Activated T-cell treated with anti-CD3 and anti-CD28 coated beads, Interleukin-2, amount 50 U/mL, for 72 hours (primary cell): ENCODE results near the gene LARGE1. TPM values are rescaled to one million over a fixed set of nuclear protein-coding genes. Genes with fewer than 3 reads are reported as not detected.

Experiments
- ATAC-seq, 2 donors: fragments of 150-1000 bp; cut with Tn5 transposase; replicated peaks in 1 of 2; 2 replicates each; pipeline ENCODE4 v1.10.0; 2021; ENCODE audit warnings: moderate library complexity in 2 of 2, mild to moderate bottlenecking in 1 of 2
- DNase-seq, 2 donors: peaks; one replicate each; pipeline ENCODE4 v3.0.0; 2021 to 2022; ENCODE audit warnings: mixed read lengths in 1 of 2
- H3K27ac Mint-ChIP-seq: one replicate; pipeline ENCODE4 v1.8.0; 2022; ENCODE audit warnings: mild to moderate bottlenecking, moderate library complexity, mixed read lengths
- H3K27me3 Mint-ChIP-seq: one replicate; pipeline ENCODE4 v1.8.0; 2022; ENCODE audit warnings: low read depth, mixed read lengths
- H3K36me3 Mint-ChIP-seq, 2 donors: one replicate each; pipeline ENCODE4 v1.8.0; 2022; ENCODE audit warnings: mixed read lengths in 2 of 2, mild to moderate bottlenecking in 1 of 2; ENCODE audit not compliant: insufficient read depth in 2 of 2
- H3K4me1 Mint-ChIP-seq: one replicate; pipeline ENCODE4 v1.8.0; 2022; ENCODE audit warnings: low read depth, mixed read lengths
- H3K4me3 Mint-ChIP-seq, 2 donors: one replicate each; pipeline ENCODE4 v1.8.0; 2022; ENCODE audit warnings: mild to moderate bottlenecking in 2 of 2, mixed read lengths in 2 of 2, moderate library complexity in 2 of 2
- H3K9me3 Mint-ChIP-seq, 2 donors: one replicate each; pipeline ENCODE4 v1.8.0; 2022; ENCODE audit warnings: mixed read lengths in 2 of 2
- total RNA-seq, 2 donors: library from RNA; stranded (reverse); gene quantifications; one replicate each; pipeline ENCODE4 v1.2.3, GENCODE V29; 2022

LARGE1 gene
- total RNA-seq, 2 donors from 2014 or later: 0.82 to 3.6 TPM

DNA sequence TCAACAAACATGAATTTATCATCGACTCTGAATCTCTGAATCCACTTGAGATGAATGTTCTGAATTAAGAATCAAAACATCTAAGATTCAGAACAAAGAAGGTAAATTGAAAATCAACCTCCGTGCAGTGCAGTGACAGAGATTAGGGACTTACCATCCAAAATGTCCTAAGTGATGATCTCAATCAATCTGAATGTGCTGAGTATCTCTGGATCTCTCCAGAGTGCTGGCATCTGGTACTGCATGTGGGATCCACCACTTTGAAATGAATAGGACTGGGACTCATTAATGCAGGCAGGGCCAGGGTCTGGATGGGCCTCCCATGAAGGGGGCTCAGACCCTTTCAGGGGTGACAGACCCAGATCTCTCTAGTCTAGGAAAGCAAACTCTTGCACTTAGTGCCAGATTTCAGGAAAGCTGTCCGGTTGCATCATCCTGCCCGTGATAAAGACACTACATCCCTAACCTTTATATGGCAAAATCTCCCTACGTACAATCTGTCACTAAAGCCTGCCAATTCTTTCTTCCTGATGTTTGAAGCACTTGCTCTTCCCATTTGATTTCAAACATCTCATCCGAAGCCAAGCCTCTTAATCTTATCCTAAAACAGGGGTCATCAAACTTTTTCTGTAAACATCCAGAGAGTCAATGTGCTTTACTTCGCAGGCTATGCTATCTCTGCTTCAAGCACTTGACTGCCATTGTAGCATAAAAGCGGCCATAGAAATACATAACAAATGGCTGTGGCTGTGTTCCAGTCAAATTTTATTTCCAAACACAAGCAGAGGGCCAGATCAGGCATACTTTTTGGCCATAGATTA, 263.3 kb downstream of the LARGE1 start:
- no peaks in the 10 kb centered on the region for H3K36me3 Mint-ChIP-seq
- H3K27ac Mint-ChIP-seq: no peak overlapping the region
- H3K4me3 Mint-ChIP-seq: no peak overlapping the region
- no peak for ATAC-seq
- no peaks in the 10 kb centered on the region for H3K4me1 Mint-ChIP-seq
- no peaks in the 10 kb centered on the region for H3K27me3 Mint-ChIP-seq
- peaks cover 6 to 8% of the 10 kb centered on the region in 2 donors for H3K9me3 Mint-ChIP-seq
- no peak for DNase-seq

- Mint-ChIP-seq H3K27ac (no peak overlapping the region), H3K4me1 (no peaks in the 10 kb centered on the region), H3K9me3 (peaks cover 6 to 8% of the 10 kb centered on the region in 2 donors), H3K4me3 (no peak overlapping the region), H3K27me3 (no peaks in the 10 kb centered on the region), H3K36me3 (peaks cover 3 to 5% of the 10 kb centered on the region in 2 donors)
- ATAC-seq: no peak
- DNase-seq: no peak
These were observed 265.9 kb downstream of the LARGE1 start for GRCh38 chr22:33654173-33654895.

DNA sequence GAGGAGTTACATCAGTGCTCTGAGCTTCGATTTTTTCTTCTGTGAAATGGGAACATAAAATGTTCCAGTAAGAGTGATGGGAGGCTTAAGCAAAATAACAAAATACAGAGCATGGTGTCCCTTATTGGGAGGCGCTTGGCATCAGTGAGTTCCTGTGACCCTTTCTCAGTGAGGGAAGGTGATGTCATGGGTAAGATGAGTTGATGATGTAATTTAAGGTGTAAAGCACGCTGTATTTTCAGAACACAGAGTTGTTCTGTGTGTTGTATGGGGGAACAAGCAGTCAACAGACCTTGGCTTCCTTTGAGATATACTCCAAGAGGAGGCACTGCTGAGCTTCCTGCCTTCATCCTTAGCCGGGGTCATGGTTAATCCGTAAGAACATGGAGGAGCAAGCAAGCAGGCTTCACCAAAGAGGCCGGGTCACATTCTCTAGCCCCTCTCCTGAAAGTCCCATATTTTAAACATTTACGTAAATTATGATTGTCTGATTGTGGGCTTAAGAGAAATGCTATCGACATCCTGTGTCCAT, 266.7 kb downstream of the LARGE1 start:
- H3K4me1 Mint-ChIP-seq: no peaks in the 10 kb centered on the region
- ATAC-seq: no peak

DNA sequence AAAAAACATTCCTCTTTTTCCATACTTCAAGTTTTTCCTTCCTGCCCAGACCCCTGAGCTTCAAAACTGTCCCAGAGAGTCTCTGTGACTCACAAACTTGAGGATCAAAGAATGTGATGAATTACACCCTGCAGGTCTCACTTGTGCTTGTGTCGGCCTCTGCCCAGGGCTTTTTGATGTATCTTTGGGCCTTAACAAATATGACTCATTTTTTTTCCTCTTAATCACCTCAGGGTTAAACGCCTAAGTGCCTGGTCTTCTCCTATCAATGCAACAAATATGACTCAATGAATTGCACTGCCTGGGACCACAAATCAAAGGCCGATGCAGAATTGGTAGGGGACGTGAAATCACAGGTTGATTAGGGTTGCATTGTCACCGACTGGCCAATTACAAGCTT, 267.7 kb downstream of the LARGE1 start:
- no peak overlapping the region for H3K27ac Mint-ChIP-seq
- H3K4me1 Mint-ChIP-seq: no peaks in the 10 kb centered on the region
- peaks cover 4 to 9% of the 10 kb centered on the region in 2 donors for H3K9me3 Mint-ChIP-seq
- no peak overlapping the region for H3K4me3 Mint-ChIP-seq
- H3K27me3 Mint-ChIP-seq: no peaks in the 10 kb centered on the region
- ATAC-seq: no peak
- DNase-seq: no peak
- H3K36me3 Mint-ChIP-seq: peaks cover 3 to 5% of the 10 kb centered on the region in 2 donors

More for the DNA sequence above, 266.7 kb downstream of the LARGE1 start:
- peaks cover 3 to 5% of the 10 kb centered on the region in 2 donors for H3K36me3 Mint-ChIP-seq
- H3K4me3 Mint-ChIP-seq: no peak overlapping the region
- no peak for DNase-seq
- peaks cover 6 to 8% of the 10 kb centered on the region in 2 donors for H3K9me3 Mint-ChIP-seq
- no peaks in the 10 kb centered on the region for H3K27me3 Mint-ChIP-seq
- no peak overlapping the region for H3K27ac Mint-ChIP-seq

GRCh38 chr22:33650244-33650643, 270.0 kb downstream of the LARGE1 start:
- ATAC-seq (no peak), DNase-seq (no peak)
- Mint-ChIP-seq H3K9me3 (peaks cover 3 to 6% of the 10 kb centered on the region in 2 donors), H3K4me1 (no peaks in the 10 kb centered on the region), H3K4me3 (no peak overlapping the region), H3K36me3 (peaks cover 3 to 5% of the 10 kb centered on the region in 2 donors), H3K27ac (no peak overlapping the region), H3K27me3 (no peaks in the 10 kb centered on the region)

DNA sequence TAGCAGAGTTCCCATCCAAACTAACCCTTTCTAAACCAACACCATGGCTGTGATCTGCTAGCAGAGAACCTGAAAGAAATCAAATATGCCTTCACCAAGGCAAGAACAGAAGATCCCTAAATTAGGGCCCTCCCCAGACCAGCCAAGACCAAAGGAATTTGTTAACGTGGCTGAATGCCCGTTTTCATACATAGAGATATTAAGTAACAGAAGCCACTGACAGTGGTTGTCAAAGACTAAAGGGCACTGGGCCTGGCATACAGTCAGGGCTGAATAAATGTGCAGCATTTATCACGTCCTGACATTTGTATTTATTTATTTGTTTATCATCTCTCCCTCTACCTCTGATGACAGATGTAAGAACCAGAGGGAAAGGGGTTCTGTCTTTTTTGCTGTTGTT, 271.8 kb downstream of the LARGE1 start:
- Mint-ChIP-seq H3K9me3 (peaks cover 3 to 7% of the 10 kb centered on the region in 2 donors), H3K36me3 (peaks cover 3 to 5% of the 10 kb centered on the region in 2 donors), H3K4me3 (no peak overlapping the region), H3K27me3 (no peaks in the 10 kb centered on the region), H3K4me1 (no peaks in the 10 kb centered on the region), H3K27ac (no peak overlapping the region)
- ATAC-seq (no peak), DNase-seq (no peak)

GRCh38 chr22:33640900-33641299, 279.4 kb downstream of the LARGE1 start:
- Mint-ChIP-seq H3K9me3 (peaks cover 8 to 14% of the 10 kb centered on the region in 2 donors), H3K36me3 (peaks cover 0 to 2% of the 10 kb centered on the region in 2 donors), H3K4me3 (no peak overlapping the region), H3K4me1 (no peaks in the 10 kb centered on the region), H3K27ac (no peak overlapping the region), H3K27me3 (no peaks in the 10 kb centered on the region)
- DNase-seq (no peak), ATAC-seq (no peak)

DNA sequence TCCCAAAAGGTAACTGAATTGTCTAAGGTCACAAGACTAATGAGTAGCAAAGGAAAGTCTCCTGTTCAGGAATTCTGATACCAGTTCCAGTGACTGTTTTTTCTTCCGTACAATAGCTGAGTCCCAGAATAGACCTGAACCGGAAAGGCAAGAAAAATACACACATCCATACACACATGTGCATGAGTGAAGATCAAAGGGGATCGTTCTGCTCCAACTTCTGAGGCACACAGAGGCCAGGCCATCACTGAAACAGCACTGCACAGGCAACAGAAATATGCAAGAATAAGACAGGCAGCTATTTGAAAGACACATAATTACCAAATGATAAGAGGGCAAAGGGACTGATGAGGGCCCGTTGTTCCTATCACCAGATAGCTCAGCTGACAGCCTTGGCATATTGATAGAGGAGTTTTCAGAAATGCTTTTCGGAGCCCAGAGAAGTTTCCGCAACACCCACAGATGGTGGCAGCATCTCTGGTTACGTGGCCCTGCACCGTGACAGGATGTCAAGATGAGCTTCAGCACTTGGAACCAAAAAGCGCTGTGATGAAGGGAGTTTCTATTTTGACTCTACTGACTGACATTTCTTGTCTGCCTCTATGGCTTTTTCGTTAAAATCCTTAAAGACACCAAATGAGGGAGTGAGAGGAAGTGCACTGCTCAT, 280.6 kb downstream of the LARGE1 start:
- Mint-ChIP-seq H3K4me3 (no peak overlapping the region), H3K4me1 (no peaks in the 10 kb centered on the region), H3K9me3 (peaks cover 9% of the 10 kb centered on the region in 2 donors), H3K36me3 (peaks cover 0 to 2% of the 10 kb centered on the region in 2 donors), H3K27me3 (no peaks in the 10 kb centered on the region), H3K27ac (no peak overlapping the region)
- no peak for ATAC-seq
- no peak for DNase-seq

DNA sequence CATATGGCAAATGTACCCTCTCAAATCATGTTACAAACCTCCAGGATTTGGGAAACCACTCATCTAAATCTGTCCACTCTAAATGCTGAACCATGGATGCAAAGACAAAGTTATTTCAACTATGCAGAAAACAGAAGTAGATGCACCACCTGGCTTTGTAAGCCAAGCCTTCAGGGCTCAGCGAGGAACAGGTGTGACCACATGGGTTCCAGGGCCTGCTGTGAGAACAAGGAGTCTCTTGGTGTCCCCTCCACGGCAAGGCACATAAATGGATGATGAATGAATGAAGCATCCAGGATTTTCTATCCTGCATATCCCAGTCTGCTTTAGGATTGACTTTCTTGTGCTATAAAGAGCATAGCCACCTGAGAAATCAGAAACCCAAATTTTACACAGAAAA, 284.5 kb downstream of the LARGE1 start:
- Mint-ChIP-seq H3K36me3 (peaks cover 0 to 2% of the 10 kb centered on the region in 2 donors), H3K27ac (no peak overlapping the region), H3K4me3 (no peak overlapping the region), H3K27me3 (no peaks in the 10 kb centered on the region), H3K9me3 (peaks cover 3 to 7% of the 10 kb centered on the region in 2 donors), H3K4me1 (no peaks in the 10 kb centered on the region)
- no peak for DNase-seq
- ATAC-seq: no peak

- no peak for ATAC-seq
- no peak overlapping the region for H3K4me3 Mint-ChIP-seq
These were observed 288.5 kb downstream of the LARGE1 start for GRCh38 chr22:33631777-33632176.

GRCh38 chr22:33625959-33626358, 294.3 kb downstream of the LARGE1 start:
- Mint-ChIP-seq H3K27me3 (no peaks in the 10 kb centered on the region), H3K27ac (no peak overlapping the region), H3K4me1 (no peaks in the 10 kb centered on the region), H3K36me3 (peaks cover 2% of the 10 kb centered on the region in 2 donors), H3K4me3 (no peak overlapping the region), H3K9me3 (peaks cover 6 to 14% of the 10 kb centered on the region in 2 donors)
- no peak for DNase-seq
- ATAC-seq: no peak

More at GRCh38 chr22:33631777-33632176, 288.5 kb downstream of the LARGE1 start:
- H3K36me3 Mint-ChIP-seq: peaks cover 2 to 4% of the 10 kb centered on the region in 2 donors
- no peaks in the 10 kb centered on the region for H3K27me3 Mint-ChIP-seq
- no peak for DNase-seq
- no peak overlapping the region for H3K27ac Mint-ChIP-seq
- no peaks in the 10 kb centered on the region for H3K4me1 Mint-ChIP-seq
- peaks cover 8 to 9% of the 10 kb centered on the region in 2 donors for H3K9me3 Mint-ChIP-seq

GRCh38 chr22:33620085-33620484, 300.2 kb downstream of the LARGE1 start:
- DNase-seq: no peak
- Mint-ChIP-seq H3K9me3 (peaks cover 5% of the 10 kb centered on the region in 2 donors), H3K27ac (no peak overlapping the region), H3K4me1 (no peaks in the 10 kb centered on the region), H3K4me3 (no peak overlapping the region), H3K27me3 (no peaks in the 10 kb centered on the region), H3K36me3 (no peaks in the 10 kb centered on the region)
- ATAC-seq: no peak

DNA sequence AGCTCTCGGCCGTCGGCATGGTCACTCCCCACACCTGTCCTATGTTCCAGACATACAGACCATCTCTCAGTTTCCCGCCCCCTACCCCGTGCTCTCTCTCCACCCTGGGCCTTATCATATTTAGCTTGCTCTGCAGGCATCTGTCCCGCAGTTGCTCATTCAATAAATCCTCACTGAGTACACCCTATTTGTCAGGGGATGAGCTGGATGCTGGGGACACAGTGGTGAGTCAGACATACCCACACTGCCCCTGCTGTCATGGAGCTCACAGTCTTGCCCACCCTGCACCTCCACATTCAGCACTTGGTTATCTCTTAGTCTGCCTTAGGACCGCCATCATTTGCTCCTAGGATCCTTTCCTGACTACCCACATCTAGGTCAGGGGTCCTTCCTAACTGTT, 313.8 kb downstream of the LARGE1 start:
- no peaks in the 10 kb centered on the region for H3K27me3 Mint-ChIP-seq
- H3K4me3 Mint-ChIP-seq: no peak overlapping the region
- H3K36me3 Mint-ChIP-seq: peaks cover 0 to 2% of the 10 kb centered on the region in 2 donors
- H3K27ac Mint-ChIP-seq: no peak overlapping the region
- H3K4me1 Mint-ChIP-seq: no peaks in the 10 kb centered on the region
- peaks cover 4 to 15% of the 10 kb centered on the region in 2 donors for H3K9me3 Mint-ChIP-seq
- no peak for DNase-seq
- no peak for ATAC-seq
